CD4-positive, alpha-beta T cell treated with Interleukin-17A for 4 hours (primary cell): Measurements from ENCODE around the gene PROX2.

ENCODE experiments used
- DNase-seq: peaks from one replicate; pipeline ENCODE4 v3.0.0-alpha.2; 2020; ENCODE audit warnings: mixed read lengths

The PROX2 gene

DNA sequence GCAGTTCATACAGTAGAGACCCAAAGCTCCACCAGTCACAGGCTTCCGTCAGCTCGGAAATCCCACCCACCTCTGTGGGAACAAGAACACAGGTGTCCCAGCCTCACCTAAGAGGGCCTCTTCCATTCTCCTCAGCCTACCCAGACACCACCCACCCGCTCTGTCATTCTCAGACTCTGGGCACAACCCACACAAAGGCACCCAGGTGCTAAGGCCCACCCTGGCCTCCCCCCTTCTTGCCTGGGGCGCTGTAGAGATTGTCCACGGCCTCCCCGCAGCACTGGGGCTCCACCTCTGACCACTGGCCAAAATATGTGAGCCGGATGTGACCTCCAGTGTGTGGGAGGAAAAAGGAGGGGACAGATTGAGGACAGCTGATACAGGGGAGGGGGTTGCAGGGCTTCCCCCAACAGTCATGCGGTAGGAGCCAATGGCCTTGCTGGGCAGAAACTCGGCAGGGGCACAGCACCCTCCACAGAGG is 33.0 kb upstream of the PROX2 start:
- DNase-seq, result no peak

DNA sequence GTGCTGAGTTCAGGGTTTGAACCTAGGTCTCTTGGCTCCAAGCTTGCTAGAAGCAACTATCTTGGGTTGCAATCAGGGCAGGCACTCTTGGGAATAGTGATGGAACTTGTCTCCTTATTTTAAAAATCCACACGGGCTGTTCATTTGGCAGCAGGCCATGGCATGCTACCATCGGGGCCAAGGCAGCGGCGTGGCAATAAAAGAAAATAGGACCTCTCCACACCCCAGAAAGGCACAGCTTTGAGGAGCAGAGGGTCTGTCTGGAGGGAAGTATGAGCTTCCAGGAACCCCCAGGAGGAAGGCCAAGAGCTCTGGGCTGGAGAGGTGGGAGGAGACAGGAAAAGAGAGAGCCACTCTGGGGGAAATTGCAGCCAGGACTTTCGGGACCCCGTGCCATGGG is 31.8 kb upstream of the PROX2 start:
- DNase-seq, result no peak

DNA sequence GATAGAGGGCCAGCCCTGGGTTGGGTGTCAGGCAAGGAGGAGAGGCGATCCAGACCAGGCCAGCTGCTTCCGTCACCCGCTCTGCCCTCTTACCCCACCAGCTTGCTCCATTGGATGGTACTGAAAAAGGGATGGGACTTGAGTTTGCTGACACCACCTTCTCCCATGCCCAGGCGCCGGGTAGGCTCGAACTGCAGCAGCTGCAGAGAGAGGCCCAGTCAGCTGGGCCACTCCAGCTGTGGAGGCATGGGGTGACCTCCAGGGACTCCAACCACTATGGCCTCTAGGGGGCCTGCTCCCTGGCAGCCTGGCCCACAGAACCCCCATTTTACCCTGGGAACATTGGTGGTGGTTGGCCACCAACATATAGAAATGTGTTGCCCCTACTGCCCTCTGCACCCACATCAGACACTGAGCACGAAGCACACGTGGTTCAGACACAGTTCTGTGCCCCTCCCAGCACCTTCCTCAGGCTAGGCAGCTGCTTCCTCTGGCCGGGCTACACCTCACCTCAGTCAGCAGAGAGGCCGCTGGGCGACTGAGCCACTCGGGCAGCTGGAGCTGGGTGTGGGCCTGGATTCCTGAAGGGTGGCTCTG is 31.1 kb upstream of the PROX2 start:
- peak; percentile 7 for DNase-seq

DNA sequence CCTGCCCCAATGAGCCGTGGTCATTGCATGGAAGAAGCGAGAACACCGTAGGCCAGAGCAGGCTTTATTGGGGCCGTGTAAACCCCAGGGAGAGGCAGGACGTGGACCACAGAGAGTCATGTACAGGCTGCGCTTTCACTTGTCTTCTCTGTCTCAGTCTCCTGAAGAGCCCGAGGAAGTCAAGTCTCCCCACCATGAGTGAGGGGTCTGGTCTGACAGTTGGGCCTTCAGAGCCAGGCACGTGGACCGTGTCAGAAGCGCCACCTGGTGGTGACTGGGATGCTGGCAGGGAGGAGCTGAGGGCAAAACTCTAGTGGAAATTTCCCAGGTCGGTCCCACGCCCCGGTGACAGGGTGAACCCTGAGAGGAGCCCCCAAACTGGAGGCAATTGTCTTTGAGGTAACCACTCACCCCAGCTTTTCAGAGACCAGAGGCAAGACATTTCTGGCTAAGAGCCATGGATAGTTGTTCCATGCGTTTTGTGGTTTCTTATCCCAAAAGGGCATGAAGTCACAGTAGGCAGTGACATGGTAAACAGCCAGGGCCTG is 29.7 kb upstream of the PROX2 start:
- DNase-seq, result peak; percentile 89

DNA sequence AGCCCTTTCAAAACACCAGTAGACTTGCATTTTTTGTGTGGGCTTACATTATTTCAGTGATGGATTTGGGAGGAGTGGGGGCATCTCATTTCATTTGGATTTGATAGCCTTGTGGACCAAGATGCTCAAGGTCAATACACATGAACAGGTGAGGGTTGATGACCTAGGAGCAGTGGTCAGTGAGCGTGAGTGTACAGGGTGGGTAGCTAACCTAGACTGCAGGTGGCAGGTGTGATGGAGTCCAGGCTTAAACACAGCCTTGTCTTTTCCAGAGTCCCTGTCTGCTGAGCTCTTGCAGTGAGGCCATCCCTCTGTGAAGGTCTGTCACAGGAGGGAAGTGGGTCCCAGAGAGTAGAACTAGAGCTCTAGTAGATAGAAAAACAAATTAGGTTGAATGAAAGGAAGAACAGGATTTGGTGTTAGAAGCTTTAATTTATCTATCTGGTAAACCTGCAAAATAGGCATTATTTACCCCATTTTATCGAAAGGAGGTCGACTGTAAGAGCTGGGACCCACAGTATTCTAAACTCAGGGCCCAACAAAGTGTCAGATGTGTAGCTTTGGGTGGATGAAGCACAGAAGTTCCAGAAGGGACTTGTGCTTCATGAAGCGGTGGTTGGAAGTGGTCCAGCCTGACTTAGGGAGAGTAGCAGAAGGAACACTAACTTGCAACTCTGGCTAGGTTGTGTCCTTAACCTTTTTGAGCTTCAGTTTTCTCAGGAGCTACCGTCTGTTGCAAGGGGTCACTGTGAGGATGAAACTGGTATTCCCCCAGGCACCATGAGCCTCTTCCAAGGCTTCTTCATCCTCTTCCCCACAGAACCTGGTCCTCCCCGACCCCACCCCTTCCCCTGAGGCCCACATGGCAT is 28.9 kb upstream of the PROX2 start:
- no peak for DNase-seq

DNA sequence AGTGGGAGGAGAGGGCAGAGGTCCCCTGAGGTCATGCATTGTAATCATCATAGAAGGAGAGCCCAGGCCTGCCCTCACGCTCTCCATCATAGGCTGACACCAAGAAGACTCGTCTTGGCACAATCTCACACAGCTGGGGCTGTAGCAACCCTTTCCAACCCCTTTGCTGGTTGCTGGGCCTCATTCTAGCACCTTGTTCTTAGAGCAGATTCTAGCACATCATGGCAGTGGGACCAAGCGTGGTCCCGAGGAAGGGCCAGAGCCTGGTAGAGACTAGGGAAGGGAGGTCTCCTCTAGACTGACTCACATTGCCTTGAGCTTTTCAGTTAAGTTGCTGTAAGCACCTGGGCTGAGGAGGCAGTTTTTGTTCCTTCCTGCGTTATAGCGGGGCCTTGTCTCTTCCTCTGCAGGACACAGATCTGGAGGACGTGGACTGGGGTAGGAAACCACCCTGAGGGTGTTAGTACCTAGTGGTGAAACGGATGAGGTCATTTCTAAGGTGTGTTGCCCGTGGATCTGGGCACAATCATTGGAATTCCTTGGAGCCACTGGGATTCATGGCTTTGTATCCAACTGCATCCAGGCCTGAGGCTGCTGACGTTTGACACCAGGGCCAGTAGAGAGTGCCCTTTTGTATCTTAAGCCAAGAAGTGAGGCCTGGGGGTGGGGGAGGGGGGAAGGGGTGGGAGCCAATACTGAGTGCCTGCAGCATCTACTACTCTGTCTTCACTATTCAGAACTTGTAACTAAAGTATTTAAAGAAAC is 27.2 kb upstream of the PROX2 start:
- no peak for DNase-seq

DNA sequence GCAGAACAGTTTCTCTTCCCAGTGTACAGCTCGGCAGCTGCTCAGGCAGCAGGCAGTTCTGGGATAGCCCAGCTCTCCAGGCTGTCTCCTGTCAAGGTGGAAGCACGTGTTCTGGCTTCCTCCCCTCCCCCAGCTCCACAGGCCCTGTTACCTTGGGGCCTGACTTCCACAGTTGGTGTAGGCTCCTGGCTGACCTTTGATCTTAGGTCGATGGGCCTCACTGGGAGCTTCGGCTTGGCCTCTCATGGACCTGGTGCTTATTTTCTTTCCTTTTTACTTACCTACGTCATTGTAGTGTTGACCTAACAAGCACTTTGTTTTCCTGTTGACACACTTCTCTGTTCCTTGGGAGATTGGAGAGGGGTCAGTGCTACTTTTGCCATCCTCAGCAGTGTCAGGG is 22.7 kb upstream of the PROX2 start:
- no peak for DNase-seq

DNA sequence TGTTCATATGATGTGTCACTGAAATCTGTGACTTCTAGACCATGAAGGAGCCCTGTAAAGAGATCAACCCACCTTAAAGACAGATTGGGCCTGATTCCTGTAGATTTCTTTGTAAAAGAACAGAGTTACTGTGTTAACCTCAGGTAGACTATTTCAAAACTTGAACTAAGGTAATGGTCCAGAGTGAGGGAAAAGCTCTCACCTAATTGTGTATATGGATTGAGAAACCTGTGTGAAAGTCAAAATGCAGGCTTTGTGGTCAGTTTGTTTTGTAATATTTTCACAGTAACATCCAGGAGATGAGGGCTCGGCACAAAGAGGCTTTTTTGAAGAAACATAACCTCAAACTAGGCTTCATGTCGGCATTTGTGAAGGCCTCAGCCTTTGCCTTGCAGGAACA is 22.1 kb upstream of the PROX2 start:
- no peak for DNase-seq

DNA sequence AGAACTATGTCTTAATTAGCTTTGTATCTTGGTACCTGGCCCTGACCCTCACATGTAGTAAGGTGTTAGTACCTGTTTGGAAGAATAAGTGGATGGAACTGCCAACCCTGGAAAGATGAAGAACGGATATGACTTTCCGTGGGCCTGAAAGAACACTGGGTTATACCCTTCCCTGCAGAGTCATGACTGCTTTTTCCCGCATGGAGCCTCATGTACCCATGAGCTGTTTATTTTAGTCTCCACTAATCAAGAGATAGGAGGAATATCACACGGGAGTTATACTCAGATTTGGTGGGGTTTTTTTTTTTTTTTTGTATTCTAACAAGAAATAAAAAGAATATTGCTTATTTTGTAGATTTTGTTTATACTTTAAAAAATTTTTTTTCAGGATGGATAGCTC is 21.7 kb upstream of the PROX2 start:
- DNase-seq, result no peak

DNA sequence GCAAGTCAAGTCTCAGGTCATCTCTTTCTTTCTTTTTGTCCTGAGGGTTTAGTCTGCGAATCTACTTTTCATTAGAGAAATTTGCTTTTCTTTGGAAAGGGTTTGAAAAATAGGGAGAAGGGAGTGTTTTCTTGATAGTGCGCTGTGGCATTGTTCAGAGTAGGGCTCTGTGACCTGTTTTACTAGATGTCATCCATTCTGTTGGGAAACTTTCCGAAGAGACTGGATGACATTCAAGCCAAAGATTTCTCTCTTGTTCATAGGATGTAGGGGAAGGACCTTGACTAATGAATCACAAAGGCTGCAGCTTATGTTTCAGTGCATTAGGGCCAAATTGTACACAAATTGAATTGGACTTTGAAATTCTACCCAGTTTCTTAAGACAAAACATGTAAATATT is 20.5 kb upstream of the PROX2 start:
- DNase-seq, result no peak

DNA sequence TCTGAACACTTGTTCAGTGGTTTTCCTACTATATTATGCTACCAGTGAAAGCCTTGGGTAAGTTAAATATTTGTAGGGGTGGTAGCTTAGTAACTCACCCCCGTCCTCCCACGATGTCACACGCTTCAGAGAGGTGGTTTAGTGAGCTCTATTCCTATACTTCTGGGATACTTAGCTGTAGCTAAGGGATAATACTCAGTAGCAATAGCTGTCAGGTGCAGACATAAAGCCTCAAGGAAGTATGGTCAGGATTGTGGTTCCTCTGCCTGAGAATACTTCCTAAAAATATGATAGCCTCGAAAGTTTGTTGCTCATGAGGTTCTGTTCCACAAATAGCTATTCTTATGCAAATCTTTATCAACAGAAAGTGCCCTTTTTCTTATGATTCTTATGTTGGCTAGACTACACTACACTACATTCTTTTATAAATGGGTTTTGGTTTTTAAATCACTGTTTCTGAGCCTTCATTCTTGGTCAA is 17.7 kb upstream of the PROX2 start:
- no peak for DNase-seq

DNA sequence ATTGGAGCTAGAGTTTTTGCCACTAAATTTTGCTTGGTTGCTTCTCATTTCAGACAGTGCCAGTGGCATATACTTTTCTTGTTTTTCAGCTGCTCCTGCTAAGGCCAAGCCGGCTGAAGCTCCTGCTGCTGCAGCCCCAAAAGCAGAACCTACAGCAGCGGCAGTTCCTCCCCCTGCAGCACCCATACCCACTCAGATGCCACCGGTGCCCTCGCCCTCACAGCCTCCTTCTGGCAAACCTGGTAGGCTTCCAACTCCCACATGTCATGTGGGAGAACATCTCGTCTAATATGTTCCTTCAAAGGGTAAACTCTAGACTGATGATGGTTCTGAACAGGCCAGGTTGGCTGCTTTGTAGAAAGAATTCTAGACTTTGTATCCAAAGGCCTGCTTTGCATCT is 16.8 kb upstream of the PROX2 start:
- no peak for DNase-seq

DNA sequence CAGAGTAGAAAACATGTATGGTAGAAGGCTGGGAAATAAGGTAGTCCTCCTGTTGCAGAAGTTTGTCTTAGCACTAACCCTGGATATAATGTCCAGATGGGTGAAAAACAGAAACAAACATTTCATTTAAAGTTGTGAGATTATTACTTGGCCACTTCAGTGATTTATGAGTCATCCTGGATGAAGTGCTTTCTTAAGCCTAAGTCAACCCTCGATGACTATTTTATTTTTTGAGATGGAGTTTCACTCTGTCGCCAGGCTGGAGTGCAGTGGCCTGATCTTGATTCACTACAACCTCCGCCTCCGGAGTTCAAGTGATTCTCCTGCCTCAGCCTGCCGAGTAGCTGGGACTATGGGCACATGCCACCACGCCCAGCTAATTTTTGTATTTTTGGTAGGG is 15.9 kb upstream of the PROX2 start:
- no peak for DNase-seq

DNA sequence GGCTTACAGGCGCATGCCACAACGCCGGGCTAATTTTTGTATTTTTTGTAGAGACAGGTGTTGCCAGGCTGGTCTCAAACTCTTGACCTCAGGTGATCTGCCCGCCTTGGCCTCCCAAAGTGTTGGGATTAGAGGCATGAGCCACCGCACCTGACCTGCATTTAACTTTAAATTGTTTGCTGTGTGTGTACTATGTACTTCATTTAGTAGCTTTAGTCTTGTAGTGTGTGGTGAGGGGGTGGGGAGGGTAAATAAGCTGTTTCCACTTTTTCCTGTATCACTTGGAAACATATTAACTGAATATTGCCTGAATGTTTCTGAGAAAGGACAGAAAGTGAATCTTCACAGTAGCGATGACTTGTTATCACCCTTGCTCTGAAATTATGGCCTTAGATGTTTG is 14.3 kb upstream of the PROX2 start:
- DNase-seq, result no peak

DNA sequence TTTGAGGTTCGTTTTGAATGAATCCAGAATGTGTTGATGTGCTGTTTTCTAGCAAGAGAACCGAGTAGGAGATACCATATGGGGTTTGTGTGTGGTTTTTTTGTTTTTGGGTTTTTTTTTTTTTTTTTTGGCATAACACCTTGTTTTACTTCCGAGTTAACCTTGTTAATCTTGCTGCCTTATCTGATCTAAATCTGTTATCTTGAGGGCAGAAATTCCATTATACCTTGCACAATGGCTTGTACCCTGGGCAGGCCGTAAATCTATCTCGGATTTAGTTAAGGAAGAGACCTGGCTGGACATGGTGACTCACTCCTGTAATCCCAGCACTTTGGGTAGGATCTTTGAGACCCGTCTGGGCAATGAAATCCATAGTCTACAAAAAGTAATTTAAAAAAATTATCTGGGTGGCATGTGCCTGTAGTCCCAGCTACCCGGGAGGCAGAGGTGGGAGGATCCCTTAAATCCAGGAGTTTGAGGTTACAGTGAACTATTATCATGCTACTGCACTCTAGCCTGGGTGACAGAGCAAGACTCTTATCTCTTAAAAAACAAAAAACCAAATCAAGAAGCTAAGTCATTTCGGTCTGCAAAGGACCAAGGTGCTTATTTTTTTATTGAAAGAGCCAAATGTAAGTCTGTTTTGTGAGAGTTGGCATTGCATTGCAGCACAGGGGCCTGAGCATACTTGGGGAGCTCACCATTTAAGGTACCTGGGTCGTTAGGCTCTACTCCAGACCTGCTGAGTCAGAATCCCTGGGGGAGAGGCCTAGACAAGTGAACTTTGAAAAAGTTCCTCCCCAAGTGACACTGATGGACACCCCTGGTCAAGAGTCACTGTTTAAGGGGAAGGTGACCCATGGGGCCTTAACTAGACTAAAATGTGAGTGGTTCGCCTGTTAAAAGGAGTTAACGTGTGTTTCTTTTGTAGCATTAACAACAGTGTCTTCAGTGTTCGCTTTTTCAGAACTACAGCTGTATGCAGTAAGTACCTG is 12.5 kb upstream of the PROX2 start:
- no peak for DNase-seq

DNA sequence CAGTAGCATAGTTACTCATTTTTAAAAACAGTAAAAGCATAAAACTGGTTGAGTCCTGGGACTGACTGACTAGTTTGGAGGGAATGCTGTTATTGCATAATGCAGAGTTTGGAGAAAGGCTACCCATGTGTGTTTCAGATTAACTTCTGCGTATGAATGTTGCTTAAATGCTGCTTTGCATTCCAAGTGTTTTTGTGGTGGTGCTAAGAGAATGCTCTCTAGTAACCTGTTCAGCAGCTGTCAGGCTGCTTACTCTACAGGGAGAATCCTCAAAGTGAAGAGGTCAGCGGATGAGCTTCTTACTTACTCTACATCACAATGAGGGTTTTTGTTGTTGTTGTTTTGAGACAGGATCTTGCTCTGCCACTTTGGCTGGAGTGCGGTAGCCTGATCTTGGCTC is 10.1 kb upstream of the PROX2 start:
- no peak for DNase-seq

DNA sequence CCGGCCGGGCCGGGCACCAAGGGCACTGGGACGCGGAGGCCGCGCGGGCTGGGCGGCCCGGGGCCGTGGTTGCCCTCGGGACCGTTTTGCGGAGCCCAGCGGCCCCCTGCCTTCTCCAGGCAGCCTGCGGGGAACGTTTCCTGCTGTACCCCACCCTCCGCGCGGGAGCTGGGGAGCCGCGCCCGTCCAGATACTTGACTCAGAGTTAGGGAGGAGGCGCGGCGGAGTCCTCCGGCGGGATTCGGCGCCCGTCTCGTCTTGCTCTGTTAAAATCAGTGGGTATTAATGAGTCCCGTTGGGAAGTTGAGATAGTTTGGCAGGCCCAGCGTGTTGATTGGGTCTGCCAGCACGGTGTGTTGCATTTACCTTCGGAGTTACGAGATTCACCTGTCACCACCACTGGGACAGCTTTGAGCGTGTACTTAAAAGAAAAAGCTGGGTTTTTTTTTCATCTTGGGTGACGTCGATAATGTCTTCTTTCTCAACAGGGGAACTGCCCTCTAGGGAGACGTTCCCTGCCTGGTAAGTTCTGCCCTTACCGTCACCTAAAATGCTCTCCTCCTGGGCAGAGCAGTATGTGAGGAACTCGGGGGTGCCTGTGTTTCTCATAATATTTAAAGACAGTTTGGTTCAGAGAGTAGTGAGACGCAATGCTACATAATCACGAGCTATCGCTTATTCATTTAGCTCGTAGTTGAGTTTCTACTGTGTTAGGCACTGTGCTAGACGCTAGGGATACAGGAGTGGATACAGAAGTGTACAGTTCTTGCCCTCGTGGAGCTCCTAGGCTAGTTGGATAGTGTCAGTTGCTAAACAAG is 6.4 kb upstream of the PROX2 start:
- peak; percentile 68 for DNase-seq

DNA sequence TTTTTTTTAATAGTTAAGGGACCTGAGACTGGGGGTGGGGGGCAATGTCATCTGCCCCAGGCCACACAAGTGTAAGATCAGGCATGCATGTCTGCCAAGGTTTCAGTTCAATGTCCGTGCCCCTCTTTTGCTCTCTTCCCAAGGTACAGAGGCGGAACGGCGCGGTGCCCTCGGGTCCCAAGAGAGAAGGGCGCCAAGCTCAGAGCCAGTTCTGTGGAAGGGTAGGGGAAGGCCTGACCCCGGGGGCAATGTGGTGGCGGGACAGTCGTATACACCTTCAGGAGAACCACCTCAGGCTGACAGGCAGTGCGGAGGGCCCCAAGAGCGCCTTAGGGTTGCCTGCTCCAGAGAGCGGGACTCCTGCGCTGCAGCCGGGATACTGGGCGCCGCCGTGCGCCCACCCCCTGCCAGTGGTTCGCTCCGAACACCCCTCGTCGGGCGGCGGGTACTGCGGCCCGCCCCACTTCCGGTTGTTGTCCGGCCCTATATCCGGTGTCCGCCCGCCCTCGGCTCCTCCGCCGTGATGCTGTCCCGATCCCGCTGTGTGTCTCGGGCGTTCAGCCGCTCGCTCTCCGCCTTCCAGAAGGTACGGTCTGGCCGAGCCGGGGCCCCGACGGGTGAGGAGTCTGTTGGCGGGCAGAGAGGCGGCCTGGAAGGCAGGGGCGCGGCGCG is 5.6 kb upstream of the PROX2 start, which contains the start of gene DLST:
Gene DLST, plus strand, starts transcription at position 486 of the 672 bp plus-strand sequence. Its CDS starts 38 bp downstream, at position 524.
- peak; percentile 87 for DNase-seq

DNA sequence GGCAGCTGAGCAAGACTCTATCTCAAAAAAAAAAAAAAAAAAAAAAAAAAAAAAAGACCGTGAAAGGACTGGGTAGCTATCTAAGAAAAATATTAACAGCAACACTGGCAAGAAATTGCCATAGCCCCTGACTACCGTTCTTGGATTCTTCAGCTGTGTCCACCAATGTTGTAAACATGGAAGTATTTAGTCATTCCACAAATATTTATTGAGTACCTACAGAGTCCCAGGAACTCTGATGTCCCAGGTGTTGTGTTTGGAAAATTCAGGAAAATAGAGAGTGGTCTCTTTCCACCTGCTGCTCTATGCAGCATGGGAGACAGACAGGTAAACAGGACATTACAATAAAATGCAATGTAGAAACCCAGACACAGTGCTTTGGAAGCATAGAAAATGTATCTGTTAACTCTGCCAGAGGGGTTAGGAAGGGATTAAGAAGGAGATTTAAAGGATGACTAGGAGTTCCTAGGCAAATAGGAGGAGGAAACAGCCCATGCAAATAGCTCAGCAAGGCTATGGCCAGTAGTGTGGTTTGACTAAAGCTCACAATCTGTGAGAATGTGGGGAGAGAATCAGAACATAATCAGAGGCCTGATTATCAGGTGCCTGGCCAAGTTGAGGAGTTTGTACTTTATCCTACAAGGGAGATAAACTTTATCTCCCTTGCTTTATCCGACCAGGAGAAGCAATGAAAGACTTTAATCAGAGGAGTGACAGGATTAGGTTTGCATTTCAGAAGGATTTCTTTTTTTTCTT is 3.7 kb upstream of the PROX2 start:
- no peak for DNase-seq

DNA sequence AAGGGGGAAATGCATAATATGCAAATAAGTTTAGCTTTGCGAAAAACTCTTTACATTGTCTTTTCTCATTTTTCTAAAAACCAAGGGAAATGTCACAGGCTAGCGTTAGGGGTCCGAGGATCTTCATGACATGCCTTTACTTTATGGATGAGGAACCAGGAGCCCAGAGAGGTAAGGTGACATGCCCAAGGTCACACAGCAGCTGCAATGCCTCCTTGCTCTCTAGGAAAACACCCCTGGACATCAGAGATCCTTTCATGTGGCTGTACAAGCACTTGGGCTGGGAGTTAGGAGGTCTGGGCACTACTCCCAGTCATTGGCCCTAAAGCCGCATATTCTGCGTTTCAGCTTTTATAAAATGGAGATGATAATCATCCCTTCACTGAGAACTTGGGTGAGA is 741 bp downstream of the PROX2 start:
- no peak for DNase-seq
